GM18498 (cell line): ENCODE measurements around the gene SCYGR5.
A peak's percentile ranks its signal among the peaks of the same experiment; 100 is the strongest.
"Not testable (repeated sequence)": the region's sequence is repeated elsewhere in the genome, so short reads cannot be mapped to it uniquely, and the experiment has no call there.

Experiments used
- ATAC-seq: cut with Tn5 transposase; IDR thresholded peaks from one replicate; pipeline ENCODE4 v1.9.1; 2021; ENCODE audit warnings: mild to moderate bottlenecking, moderate library complexity; ENCODE audit not compliant: unreplicated experiment

SCYGR5 gene, protein sequence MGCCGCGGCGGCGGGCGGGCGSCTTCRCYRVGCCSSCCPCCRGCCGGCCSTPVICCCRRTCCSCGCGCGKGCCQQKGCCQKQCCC

DNA sequence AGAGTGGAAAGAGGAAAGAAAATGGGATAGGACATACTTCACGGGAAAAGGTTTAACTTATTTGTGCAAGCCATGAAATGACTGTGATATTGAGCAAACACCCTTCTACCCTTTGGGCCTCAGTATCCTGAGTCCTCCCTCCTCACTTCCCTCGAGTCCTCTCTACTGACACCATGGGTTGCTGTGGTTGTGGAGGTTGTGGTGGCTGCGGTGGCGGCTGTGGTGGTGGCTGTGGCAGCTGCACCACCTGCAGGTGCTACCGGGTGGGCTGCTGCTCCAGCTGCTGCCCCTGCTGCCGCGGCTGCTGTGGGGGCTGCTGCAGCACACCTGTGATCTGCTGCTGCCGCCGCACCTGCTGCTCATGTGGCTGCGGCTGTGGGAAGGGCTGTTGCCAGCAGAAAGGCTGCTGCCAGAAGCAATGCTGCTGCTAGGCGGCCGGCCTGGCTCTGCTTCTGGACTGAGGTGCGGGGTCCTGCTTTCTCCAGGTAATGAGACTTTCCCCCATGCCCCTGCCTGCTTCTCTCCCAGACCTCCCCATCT is at the start of gene SCYGR5:
SCYGR5 (plus strand) TSS at position 174 of the 540 bp plus-strand sequence; CDS start at position 174, 0 bp downstream.
- not testable (repeated sequence) for ATAC-seq

- no peak for ATAC-seq
Observed at GRCh38 chr2:227617316-227618230, 49.0 kb upstream of the SCYGR5 start, which contains the start of gene SCYGR4. Gene SCYGR4, plus strand, starts transcription at chr2:227617498. Its CDS starts 0 bp downstream, at chr2:227617498.

GRCh38 chr2:227623226-227623625 is 43.4 kb upstream of the SCYGR5 start:
- ATAC-seq = no peak

GRCh38 chr2:227625420-227625819 is 41.2 kb upstream of the SCYGR5 start:
- no peak for ATAC-seq

DNA sequence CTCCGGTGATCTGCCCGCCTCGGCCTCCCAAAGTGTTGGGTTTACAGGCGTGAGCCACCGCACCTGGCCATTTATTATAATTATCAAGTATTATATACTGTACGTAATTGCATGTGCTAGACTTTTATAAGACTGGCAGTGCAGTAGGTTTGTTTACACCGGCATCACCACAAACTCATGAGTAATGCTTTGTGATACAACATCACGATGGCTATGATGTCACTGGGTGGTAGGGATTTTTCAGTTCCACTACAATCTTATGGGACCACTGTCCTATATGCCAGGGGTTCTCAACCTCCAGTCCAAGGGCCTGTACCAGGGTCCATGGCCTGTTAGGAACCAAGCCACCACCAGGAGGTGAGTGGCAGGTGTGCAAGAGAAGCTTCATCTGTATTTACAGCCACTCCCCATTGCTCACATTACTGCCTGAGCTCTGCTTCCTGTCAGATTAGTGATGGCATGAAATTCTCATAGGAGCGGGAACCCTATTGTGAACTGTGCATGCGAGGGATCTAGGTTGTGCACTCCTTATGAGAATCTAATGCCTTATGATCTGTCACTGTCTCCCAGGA is 39.9 kb upstream of the SCYGR5 start:
- ATAC-seq = no peak

GRCh38 chr2:227627769-227628168 is 38.8 kb upstream of the SCYGR5 start:
- ATAC-seq = peak; percentile 90

DNA sequence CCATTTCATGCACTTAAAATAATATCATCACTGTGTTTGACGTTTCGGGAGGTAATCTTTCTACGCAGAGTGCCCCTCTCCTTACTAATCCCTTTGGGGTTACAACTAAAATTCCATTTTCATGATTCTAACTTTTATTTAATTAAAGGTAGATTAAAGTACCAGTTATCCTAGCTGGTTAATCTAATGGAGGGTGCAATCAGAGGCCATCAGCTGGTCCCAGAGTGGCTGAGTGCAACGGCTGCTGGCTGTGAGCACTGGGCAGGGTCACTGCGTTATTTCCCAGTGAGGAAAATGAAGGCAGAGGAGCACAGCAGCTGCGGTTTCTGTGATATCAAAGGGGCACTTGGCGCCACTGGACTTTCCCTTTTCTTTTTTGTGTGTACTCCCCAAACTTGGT is 37.2 kb upstream of the SCYGR5 start:
- ATAC-seq = no peak

DNA sequence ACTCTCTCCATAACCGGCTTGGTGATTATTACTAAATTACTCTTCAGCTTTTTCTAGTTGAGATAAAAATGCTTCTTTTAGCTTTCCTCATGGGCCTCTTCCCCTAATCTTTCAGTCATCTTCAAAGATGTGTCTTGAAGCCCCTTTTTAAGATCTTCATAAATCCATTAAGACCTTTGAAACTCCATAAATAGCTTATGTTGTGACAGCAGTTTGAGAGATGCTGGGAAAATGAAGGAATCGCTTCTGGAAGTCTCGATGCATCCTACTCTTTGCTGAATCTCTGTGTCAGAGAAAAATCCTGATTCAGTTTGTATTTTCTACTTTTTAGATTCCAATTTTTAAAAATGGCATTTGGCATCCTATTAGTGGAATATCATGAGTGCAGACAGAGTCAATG is 36.3 kb upstream of the SCYGR5 start:
- ATAC-seq = no peak

DNA sequence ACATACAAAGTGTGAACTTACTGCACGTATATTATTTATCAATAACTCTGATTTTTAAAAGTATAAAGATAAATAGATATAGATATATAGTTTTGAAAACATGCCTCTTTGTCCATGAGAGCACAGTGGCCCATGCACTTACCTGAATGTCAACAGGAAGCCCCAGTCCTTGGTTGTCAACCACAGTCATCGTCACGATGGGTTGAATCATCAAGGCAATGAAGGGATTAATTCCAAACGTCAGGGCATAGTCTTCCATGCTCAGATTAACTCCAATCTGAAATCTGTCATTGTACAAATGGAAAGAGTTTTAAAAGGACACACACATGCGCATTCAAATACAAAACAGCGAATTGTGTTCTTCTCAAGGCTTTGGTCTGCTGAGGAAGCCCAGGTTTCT is 33.8 kb upstream of the SCYGR5 start:
- ATAC-seq = no peak

DNA sequence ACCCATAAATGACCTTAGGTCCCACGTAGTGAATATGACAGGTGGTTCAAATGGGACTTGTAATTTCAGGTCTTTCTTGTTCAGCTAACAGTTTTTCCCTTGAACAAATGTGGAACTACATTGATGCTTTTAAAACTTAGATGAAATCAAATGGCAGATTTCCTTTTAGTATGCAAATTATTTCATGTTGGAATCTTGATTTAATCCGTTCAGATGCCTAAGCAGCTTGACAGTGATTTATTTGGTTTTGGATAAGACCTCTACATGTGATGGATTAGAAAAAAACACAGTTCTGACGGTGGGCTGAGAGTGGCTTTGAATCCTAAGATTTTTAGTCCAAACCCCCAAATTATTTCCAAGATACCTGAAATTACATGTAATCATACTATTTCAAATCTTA is 32.4 kb upstream of the SCYGR5 start:
- ATAC-seq = no peak

DNA sequence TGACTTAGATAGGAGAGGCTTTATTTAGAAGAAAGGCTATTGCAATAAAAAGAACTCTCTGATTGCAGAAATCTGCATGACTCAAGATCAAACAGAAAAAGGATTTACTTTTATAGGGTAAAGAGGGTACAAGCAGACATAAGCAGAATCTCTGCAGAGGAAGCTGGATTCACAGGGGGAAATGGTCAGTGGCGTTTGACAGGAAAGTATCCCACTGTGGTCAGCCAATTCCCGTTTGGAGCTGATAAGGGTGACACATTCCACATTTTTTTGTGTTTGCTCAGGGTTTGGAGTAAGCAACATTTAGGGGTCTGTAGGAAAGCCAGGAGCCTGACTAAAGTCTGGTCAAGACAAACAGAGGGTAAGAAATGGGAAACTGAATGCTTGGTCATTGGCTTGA is 23.9 kb upstream of the SCYGR5 start:
- no peak for ATAC-seq

- ATAC-seq = no peak
Observed at GRCh38 chr2:227643990-227644551, 22.5 kb upstream of the SCYGR5 start.

DNA sequence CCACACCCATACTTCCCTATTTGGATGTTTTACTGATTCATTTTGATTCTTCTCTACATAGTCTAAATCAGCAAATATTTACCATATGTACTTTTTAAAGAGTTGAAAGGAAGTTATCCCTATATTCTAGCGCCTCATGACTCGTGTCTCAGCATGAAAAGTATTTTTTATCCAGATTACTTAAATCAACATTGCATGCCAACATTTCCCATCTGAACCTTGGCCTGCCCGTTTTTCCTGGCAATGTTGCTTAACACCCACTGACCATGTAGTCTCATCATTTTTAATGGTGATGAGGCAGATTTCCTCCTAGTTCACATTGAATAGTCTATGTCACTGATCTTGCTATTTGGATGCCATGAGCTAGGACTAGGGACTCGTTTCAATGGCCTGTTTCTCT is 13.2 kb upstream of the SCYGR5 start:
- ATAC-seq = no peak

- ATAC-seq = no peak
Observed at GRCh38 chr2:227654426-227654825, 12.2 kb upstream of the SCYGR5 start.

DNA sequence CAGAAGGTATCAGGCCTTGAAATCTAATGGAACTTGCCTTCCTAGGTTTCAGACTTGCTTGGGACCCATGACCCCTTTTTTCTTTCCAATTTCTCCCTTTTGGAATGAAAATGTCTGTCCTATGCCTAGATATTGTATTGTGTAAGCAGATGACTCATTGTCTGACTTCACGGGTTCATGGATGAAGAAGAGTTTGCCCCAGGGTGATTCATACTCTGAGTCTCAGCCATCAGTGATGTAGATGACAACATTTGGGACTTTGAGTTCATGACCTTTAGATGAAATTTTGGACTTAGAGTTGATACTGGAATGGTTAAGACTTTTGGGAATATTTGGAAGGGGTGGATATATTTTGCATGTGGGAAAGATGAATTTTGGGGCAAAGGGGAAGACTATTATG is 11.2 kb upstream of the SCYGR5 start:
- ATAC-seq = no peak

GRCh38 chr2:227657199-227657845 is 9.3 kb upstream of the SCYGR5 start:
- ATAC-seq = no peak

- no peak for ATAC-seq
Observed at GRCh38 chr2:227661025-227661649, 5.5 kb upstream of the SCYGR5 start.

DNA sequence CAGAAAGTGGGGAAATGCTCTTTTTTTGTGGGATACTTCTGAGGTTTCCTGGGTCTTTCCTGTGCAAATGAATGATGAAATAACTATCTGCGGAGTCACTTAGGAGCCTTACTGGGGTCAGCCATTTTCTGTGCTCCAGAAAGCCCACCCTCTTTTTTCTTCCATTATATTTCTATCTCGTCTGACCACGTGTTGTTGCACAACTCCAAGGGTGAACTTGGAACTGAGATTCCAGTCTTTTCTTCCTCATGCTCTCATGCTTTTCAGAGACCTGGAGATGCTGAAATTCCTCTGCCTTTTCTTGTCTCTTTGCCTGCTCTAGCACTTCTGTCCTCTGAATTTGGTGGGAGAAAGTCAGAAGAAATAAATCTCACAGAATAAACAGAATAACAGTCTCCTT is 4.8 kb upstream of the SCYGR5 start:
- ATAC-seq = no peak

DNA sequence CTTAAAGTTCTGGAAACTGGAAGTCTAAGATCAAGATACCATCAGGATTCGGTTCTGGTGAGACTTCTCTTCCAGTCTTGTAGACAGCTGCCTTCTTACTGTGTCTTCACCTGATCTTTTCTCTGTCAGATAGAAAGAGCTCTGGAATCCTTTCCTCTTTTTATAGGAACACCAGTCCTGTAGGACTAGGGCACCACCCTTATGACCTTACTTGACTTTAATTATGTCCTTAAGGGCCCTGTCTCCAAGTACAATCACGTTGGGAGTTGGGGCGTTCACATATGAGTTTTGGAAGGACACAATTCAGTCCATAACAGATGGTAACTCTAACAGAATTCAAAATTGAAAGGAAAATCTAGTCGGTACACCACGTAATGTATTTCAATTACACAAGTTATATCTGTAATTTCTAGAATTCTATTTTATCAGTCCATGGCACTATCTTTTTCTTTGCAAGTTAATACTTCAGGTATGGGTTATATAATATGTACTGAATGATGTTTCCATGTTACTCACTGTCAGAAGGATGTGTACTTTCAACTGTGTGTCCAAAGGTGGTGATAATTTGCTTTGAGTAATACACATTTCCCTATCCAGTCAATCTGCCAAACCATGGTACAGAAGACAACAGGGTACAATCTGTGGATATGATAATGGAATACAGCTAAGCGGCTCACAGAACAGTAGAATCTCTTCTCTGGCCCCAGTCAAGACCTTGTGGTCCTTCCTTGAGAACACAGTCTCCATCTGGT is 1.2 kb upstream of the SCYGR5 start:
- no peak for ATAC-seq
